ELR (cell line): ENCODE results near the gene CGNL1.

Experiments used
- DNase-seq: peaks from one replicate; pipeline ENCODE4 v3.0.0-alpha.2; 2015; ENCODE audit warnings: low read depth

The CGNL1 gene

GRCh38 chr15:57456559-57456958 lies 80.3 kb downstream of the CGNL1 start:
- no peak for DNase-seq

DNA sequence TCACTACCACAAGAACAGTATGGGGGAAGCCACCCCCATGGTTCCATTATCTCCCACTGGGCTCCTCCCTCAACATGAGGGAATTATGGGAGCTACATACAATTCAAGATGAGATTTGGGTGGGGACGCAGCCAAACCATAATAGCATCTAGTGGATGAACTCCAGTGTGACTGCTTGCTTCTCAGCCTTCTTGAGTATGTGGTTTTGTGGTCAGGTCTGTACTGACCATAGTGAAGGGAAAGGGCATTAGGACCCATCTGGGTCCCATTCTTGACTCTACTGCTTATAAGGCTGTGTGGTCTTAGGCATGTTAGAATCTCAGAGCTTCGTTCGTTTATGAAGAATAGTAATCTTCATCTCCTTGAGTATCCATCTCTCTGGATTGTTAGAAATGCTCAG lies 81.4 kb downstream of the CGNL1 start:
- no peak for DNase-seq

DNA sequence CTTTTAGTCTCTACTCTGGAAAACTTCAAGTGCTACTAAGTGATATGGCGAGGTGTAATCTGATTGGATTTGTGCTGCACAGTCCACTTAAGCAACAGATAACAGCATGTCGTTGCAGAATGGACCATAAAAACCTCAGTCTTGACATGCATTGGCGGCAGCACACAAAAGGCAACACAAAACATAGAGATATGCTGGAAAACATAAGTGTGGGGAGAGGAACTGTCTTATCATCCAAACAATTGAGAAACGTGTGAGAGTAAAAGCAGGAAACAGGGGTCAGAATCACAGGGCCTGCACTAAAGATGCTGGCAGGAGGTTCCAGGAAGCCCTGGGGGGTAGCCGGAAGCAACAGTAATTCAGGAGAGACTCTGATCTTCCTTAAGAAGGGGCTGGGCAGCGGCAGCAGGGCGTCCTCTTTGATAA lies 82.1 kb downstream of the CGNL1 start:
- no peak for DNase-seq

DNA sequence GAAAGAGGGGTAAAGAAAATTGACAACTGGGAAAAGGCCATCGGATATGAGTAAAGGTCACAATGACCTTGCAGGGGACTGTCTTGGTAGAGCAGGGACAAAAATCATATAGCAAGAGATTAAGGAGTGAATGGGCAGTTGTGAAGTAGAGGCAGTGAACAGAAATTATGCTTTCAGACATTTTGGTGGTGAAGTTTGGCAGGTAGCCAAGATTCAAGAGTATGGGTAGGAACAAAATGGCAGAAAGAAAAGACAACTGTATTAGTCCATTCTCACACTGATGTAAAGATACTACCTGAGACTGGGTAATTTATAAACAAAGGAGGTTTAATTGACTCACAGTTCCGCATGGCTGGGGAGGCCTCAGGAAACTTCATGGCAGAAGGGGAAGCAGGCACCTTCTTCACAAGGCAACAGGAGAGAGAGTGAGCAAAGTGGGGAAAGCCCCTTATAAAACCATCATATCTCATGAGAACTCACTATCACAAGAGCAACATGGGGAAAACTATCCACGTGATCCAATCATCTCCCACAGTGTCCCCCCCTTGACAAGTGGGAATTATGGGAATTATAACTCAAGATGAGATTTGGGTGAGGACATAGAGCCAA lies 84.0 kb downstream of the CGNL1 start:
- no peak for DNase-seq

- no peak for DNase-seq
Measured at GRCh38 chr15:57461541-57461940, 85.2 kb downstream of the CGNL1 start.

- peak; percentile 60 for DNase-seq
Measured at GRCh38 chr15:57462381-57462780, 86.1 kb downstream of the CGNL1 start.

DNA sequence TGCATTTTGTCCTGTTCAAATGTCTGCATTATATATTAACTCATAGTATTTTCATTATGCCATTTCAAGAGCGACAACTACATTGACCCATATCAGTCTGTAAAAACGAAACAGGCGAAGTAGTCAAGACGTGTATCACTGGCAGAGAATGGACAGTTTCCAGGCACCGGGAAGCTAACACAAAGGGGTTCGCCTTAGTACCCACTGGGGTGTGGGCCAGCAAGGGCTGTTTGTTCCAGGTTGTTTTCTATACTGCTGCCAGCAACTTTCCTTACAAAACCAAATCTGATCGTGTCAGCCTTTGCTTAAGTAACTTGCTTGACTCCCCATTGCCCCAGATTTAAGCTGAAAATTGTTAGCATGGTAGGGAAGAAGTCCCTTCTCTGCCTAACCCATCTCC lies 87.1 kb downstream of the CGNL1 start:
- DNase-seq, result no peak

GRCh38 chr15:57464480-57464879 lies 88.2 kb downstream of the CGNL1 start:
- no peak for DNase-seq

- no peak for DNase-seq
Measured at GRCh38 chr15:57468486-57468885, 92.2 kb downstream of the CGNL1 start.

DNA sequence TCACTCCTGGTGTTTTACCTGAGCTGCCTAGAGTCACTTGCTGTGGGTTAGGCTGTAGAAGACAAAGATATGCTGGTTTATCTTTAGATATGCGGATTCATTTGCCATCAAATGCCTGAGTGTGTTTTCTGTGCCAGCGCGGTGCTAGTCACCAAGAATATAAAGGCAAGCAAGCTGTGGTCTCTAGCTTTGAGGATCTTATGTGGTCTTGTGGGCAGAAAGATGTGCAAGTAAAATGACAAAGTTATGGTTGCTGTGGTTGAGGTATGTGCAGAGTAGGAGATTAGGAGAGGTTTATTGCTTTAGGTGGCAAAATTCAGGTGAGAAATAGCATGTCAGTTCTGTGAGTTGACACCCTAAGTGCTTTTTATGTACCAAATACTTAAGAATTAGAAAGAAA lies 94.2 kb downstream of the CGNL1 start:
- no peak for DNase-seq

DNA sequence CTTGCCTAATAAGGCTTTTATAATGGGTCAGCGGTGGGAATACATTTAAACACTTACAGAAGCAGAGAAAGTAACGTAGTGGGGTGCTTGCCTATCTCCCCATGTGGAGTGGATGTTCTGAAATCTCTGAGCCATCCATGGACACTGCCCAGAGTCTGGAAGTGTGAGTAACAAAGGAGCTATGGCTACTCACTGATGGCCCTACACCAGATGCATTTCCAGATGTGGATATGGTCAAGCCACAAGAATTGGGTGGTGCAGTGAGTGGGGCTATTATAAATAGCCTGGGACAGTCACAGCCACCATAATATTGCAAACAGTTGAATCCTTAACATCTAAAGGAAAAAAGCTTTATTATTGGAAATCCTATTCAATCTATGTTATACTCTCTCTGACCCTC lies 96.6 kb downstream of the CGNL1 start:
- DNase-seq, result peak; percentile 35

- DNase-seq, result peak; percentile 60
Measured at GRCh38 chr15:57476533-57476975, 100.2 kb downstream of the CGNL1 start.

DNA sequence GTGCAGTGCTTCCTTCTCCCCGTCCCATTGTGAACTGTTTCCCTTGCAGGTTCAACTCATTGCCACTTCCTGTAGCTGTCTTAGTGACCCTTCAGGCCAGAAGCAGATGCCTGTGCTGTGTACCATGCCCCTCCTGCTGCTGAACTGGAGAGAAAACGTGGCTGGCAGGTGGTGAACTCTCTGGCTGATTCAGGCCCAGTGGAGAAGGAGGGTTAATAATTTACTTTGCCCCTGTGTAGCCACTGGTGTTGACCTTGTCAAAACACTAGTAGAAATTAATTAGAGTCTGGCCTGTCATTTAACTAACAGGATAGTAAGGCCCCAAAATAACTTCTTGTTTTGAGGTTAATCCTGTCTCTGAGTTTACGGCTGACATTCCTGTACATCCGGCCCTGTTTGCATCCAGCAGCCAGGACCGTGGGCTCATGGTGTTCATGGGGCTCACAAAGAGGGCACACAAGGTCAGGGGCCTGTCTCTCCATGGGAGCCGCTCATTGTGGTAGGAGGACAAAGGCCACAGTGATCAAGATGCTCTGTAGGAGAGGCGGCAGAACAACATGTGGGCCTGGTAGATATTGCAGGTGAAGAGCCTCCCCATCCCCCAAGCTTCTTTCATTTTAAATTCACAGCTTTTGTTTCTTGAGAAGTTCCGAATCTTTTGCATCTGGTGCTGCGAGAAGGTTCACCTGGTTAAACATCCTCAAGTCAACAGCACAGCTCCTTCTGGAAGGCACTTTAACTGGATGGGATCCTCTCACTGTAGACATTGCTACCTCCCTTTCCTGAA lies 101.6 kb downstream of the CGNL1 start:
- no peak for DNase-seq

DNA sequence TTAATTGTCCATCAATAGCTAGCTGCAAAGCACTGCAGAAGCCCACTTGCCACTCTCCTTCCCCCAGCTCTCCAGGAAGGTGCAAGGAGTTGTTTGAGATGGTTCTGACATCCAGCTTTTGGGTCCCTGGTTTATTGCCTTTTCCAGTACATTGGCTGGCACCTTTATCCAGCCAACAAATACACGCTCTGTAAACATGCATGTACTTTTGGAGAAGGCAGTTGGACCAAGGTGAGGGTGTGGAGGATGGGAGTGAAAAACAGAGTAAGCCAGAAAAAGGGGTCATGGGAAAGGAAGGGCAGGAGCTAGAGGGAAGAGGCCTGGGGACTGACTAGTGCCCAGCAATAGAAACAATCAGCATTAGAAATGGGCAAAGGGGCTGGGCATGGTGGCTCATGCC lies 102.7 kb downstream of the CGNL1 start:
- DNase-seq, result no peak

- no peak for DNase-seq
Measured at GRCh38 chr15:57481038-57481705, 104.9 kb downstream of the CGNL1 start.

DNA sequence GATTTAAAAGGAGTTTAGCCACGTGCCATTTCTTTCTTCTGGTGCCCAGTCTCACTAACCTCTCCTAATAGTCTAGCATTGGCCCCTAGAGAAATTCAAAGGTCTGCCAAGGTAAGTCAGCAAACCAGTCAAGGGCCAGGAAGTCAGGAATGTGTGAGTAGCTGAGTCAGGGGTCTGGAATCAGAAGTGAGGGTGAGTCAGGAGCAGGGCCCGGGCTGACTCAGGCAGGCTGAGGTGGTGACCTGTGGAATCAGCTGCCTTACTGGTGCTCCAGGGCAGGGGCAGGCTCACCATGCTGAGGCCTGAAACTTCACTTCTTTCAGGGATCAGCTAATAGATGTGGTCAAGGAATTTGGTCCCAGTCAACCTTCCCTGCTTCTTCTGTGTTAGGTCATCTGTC lies 109.6 kb downstream of the CGNL1 start:
- peak; percentile 97 for DNase-seq

- DNase-seq, result no peak
Measured at GRCh38 chr15:57486833-57487232, 110.5 kb downstream of the CGNL1 start.

GRCh38 chr15:57489122-57489521 lies 112.8 kb downstream of the CGNL1 start:
- DNase-seq, result no peak

DNA sequence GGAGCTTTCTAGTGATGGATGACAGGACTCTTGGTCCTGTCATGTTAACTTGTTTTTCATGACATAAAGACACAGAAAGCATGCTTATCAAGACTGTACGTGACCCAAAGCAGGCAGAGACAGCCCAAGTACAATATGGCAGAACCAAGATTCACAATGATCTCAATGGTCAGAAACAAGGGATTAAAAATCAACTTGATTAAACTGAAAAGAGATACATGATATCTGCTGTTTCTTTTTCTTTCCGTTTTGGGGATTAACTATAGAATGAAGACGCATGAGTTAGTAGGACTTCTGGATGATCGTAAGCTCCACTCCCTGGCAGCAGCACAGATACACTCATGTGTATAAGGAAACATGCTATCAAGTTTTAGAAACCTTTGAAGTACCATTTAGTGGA lies 117.0 kb downstream of the CGNL1 start:
- no peak for DNase-seq

DNA sequence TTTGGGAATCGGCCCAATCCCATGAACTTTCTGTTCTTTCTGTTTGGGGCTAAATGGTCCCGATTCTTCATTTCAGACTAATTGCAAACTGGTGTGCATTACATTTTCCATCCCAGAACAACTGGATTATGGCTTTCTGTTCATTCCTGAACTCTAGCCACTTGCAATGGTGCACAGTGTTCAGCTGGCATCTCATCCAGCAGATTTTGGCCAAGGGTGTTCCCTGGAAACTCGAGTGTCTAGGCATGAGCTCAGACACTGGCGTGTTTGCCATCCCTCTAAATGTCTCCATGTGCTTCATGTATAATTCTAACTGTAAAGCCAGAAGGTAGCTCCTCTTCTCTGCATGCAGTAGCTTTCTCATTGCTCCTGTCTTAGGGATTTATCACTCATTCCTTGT lies 118.3 kb downstream of the CGNL1 start:
- no peak for DNase-seq

DNA sequence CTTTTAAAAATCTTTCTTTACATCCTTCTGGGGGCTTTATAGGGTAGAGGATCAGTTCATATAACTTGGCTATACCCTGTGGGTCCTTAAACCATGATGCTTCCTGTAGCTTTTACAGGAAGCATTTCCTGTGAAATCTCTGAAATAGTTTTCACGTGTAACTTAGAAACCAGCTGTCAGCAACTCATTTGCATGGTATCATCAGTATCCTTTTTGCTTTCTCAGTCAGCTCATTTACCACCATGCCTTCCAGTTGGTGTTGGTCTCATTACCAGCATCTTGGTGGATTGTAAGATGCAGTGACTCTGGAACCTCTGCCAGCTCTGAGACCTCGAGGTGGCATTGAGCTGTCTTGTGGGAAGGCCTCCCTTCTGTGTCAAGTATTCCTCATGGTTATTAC lies 118.7 kb downstream of the CGNL1 start:
- peak; percentile 19 for DNase-seq

DNA sequence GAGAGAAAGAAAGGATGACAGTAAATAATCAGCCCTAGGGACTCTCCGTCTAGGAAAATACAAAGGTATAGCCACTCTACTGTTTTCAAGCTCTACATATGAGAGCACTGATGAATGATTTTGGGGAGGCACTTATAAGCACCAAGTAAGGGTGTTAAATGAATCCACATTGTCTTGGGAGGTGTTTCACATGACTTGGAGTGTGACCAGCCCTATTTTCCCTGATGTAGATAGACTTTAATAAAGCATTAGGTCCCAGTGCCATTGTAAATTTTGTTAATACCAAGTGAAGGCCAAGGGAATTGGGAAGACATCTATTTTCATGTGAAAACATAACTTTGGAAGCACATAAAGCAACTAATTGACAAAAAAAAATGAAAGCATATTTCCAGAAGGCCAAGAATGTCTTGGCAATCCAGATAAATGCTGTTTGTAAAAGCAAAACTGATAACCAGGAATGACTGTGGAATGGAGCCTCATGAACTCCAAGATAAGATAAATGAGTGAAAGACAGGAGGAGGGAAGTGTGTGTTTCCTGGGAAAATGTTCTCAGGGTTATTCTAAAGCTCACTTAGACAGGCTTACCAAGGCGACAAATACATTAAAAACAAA lies 119.4 kb downstream of the CGNL1 start:
- DNase-seq, result no peak

DNA sequence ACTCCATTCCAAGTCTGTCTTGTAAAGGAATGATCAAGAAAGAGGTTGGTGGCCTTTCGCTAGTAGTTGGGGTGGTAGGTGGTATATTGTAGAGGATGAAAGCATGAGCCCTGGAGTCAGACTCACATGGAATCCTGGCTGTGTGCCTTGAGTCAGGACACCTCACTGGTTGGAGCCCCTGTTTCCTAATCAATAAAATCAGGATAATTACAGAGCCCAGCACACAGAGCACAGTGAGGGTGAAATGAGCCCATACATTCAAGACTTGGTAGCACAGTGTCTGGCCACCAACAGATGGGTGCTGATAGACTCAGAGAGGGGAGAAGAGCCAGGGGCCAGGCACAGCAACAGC lies 120.3 kb downstream of the CGNL1 start:
- DNase-seq, result no peak
